Measurements from ENCODE around the gene PACC1. TPM values are rescaled to one million over a fixed set of nuclear protein-coding genes. Genes with fewer than 3 reads are reported as not detected.
"Not testable (repeated sequence)": the region's sequence is repeated elsewhere in the genome, so short reads cannot be mapped to it uniquely, and the experiment has no call there.

The PACC1 gene
- total RNA-seq, 4 donors from 2014 or later, result 3.3 to 33.2 (median 11.4) TPM

- Histone ChIP-seq H3K27me3 (no peaks in the 10 kb centered on the region), H3K4me1 (peaks cover 0 to 9% (median 4%) of the 10 kb centered on the region in 4 donors), H3K9me3 (no peaks in the 10 kb centered on the region), H3K4me3 (no peak overlapping the region), H3K36me3 (peaks cover 0 to 31% (median 0%) of the 10 kb centered on the region in 3 donors), H3K27ac (no peak overlapping the region)
- TF ChIP-seq, protein P1, sequence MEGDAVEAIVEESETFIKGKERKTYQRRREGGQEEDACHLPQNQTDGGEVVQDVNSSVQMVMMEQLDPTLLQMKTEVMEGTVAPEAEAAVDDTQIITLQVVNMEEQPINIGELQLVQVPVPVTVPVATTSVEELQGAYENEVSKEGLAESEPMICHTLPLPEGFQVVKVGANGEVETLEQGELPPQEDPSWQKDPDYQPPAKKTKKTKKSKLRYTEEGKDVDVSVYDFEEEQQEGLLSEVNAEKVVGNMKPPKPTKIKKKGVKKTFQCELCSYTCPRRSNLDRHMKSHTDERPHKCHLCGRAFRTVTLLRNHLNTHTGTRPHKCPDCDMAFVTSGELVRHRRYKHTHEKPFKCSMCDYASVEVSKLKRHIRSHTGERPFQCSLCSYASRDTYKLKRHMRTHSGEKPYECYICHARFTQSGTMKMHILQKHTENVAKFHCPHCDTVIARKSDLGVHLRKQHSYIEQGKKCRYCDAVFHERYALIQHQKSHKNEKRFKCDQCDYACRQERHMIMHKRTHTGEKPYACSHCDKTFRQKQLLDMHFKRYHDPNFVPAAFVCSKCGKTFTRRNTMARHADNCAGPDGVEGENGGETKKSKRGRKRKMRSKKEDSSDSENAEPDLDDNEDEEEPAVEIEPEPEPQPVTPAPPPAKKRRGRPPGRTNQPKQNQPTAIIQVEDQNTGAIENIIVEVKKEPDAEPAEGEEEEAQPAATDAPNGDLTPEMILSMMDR (IDR thresholded peaks at IDR 0.05), result no peak
- no peak for TF ChIP-seq POLR2A (IDR thresholded peaks at IDR 0.05)
- no peak for TF ChIP-seq EP300 (IDR thresholded peaks at IDR 0.05)
- no peak for DNase-seq (ENCODE audit: low spot score in 2 of 2)
- WGBS, 2 donors, result 90 to 94% methylated on average over 2 of the region's 2 CpGs
These were observed 85.6 kb downstream of the PACC1 start for GRCh38 chr1:212329105-212329504.

GRCh38 chr1:212328248-212328647 is 86.4 kb downstream of the PACC1 start:
- Histone ChIP-seq H3K36me3 (peaks cover 0 to 23% (median 0%) of the 10 kb centered on the region in 3 donors), H3K27ac (no peak overlapping the region), H3K27me3 (no peaks in the 10 kb centered on the region), H3K4me1 (peaks cover 0 to 9% (median 4%) of the 10 kb centered on the region in 4 donors), H3K4me3 (no peak overlapping the region), H3K9me3 (no peaks in the 10 kb centered on the region)
- no peak for DNase-seq (ENCODE audit: low spot score in 2 of 2)
- TF ChIP-seq EP300 (IDR thresholded peaks at IDR 0.05), result no peak
- no peak for TF ChIP-seq POLR2A (IDR thresholded peaks at IDR 0.05)
- TF ChIP-seq, protein P1 (IDR thresholded peaks at IDR 0.05), result no peak
- WGBS, 2 donors, result 80 to 83% methylated on average over 4 of the region's 4 CpGs

DNA sequence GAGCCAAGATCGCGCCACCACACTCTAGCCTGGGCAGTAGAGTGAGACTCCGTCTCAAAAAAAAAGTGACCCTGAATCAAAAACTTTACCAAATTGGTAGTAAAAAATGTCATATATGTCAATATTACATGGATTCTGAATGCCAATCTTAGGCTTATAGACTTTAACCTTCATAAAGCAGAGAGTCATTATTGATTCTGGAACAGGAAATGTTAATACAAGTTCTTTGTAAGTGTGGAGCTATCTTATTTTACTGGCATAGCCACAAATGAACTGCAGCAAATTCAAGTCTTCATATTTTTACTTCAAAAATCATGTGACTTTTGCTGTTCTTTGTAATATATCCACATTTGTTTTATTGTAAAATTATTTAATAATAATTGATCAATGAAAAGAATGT is 88.1 kb downstream of the PACC1 start:
- 97% methylated on average over 3 of the region's 3 CpGs for WGBS, 2 donors
- no peak for DNase-seq (ENCODE audit: low spot score in 2 of 2)
- Histone ChIP-seq H3K36me3 (peaks cover 0 to 17% (median 0%) of the 10 kb centered on the region in 3 donors), H3K9me3 (no peaks in the 10 kb centered on the region), H3K4me3 (no peak overlapping the region), H3K4me1 (peaks cover 0 to 9% (median 4%) of the 10 kb centered on the region in 4 donors), H3K27me3 (no peaks in the 10 kb centered on the region), H3K27ac (no peak overlapping the region)
- TF ChIP-seq EP300 (IDR thresholded peaks at IDR 0.05) (no peak), POLR2A (IDR thresholded peaks at IDR 0.05) (no peak)
- TF ChIP-seq, protein P1 (IDR thresholded peaks at IDR 0.05), result no peak

GRCh38 chr1:212323066-212323465 is 91.6 kb downstream of the PACC1 start:
- Histone ChIP-seq H3K4me3 (no peak overlapping the region), H3K9me3 (no peaks in the 10 kb centered on the region), H3K27me3 (no peaks in the 10 kb centered on the region), H3K36me3 (no peaks in the 10 kb centered on the region), H3K27ac (no peak overlapping the region), H3K4me1 (peaks cover 0 to 6% (median 1%) of the 10 kb centered on the region in 4 donors)
- DNase-seq (ENCODE audit: low spot score in 2 of 2), result no peak
- WGBS, 2 donors, result 56 to 78% methylated on average over 3 of the region's 3 CpGs
- TF ChIP-seq, protein P1 (IDR thresholded peaks at IDR 0.05), result no peak
- TF ChIP-seq EP300 (IDR thresholded peaks at IDR 0.05), result no peak
- no peak for TF ChIP-seq POLR2A (IDR thresholded peaks at IDR 0.05)

- not testable (repeated sequence) for H3K27me3 ChIP-seq; H3K27ac ChIP-seq; H3K4me3 ChIP-seq; DNase-seq (ENCODE audit: low spot score in 2 of 2); H3K36me3 ChIP-seq; H3K9me3 ChIP-seq
- H3K4me1 ChIP-seq, result peaks cover 0 to 14% (median 0%) of the 10 kb centered on the region in 4 donors
- 96% methylated on average over 5 of the region's 34 CpGs; no CpG with 5 or more reads in 1 of the 2 donors for WGBS, 2 donors
These were observed 93.7 kb downstream of the PACC1 start for GRCh38 chr1:212321031-212321430.

- DNase-seq (ENCODE audit: low spot score in 2 of 2), result no peak
- Histone ChIP-seq H3K27ac (no peak overlapping the region), H3K4me3 (no peak overlapping the region), H3K9me3 (peaks cover 0 to 2% (median 0%) of the 10 kb centered on the region in 4 donors), H3K4me1 (peaks cover 0 to 18% (median 0%) of the 10 kb centered on the region in 4 donors), H3K27me3 (no peaks in the 10 kb centered on the region), H3K36me3 (peaks cover 0 to 1% (median 0%) of the 10 kb centered on the region in 3 donors)
- TF ChIP-seq, protein P1 (IDR thresholded peaks at IDR 0.05), result no peak
- TF ChIP-seq EP300 (IDR thresholded peaks at IDR 0.05) (no peak), POLR2A (IDR thresholded peaks at IDR 0.05) (no peak)
- WGBS, 2 donors, result 83 to 89% methylated on average over 2 of the region's 2 CpGs
These were observed 96.8 kb downstream of the PACC1 start for GRCh38 chr1:212317916-212318315.
